NCI-H82 (cell line): ENCODE results near the gene EID1.
A peak's percentile ranks its signal among the peaks of the same experiment; 100 is the strongest.
"Not testable (repeated sequence)": the region's sequence is repeated elsewhere in the genome, so short reads cannot be mapped to it uniquely, and the experiment has no call there.

Experiments
- DNase-seq: peaks from one replicate; lab custom pipeline; 2025; lab: John Stamatoyannopoulos, UW

EID1 gene, protein sequence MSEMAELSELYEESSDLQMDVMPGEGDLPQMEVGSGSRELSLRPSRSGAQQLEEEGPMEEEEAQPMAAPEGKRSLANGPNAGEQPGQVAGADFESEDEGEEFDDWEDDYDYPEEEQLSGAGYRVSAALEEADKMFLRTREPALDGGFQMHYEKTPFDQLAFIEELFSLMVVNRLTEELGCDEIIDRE

DNA sequence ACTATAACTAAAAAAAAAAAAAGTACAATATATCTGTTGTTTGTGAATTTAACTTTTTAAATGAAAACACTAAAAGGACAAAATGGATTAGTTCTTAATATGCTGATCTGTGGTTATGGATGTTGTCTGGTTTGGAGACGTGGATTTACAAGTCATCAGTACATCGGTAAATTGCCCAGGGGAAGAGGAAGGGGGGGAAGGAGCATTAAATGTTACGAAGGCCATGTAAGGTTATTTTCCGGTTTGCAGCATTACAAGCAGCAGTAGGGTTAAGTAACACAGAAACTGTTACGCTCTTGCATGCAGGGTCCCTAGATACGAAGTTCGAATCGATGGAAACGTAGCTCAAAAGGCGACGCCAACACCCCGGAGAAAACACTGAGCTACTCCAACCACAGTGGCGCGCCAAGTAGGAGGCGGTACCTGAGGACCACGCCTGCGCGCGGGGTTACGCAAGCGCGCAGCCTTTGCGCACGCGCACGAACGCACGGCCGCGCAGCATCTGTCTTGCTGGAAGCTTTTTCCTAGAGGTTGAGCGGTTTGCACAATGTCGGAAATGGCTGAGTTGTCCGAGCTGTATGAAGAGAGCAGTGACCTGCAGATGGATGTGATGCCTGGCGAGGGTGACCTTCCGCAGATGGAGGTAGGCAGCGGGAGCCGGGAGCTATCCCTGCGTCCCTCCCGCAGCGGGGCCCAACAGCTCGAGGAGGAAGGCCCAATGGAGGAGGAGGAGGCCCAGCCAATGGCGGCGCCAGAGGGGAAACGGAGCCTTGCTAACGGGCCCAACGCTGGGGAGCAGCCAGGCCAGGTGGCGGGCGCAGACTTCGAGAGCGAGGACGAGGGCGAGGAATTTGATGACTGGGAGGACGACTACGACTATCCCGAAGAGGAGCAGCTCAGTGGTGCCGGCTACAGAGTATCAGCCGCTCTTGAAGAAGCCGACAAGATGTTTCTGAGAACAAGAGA, at the start of gene EID1:
Gene EID1 (plus strand): TSS at position 505 of the 966 bp plus-strand sequence. CDS start 43 bp downstream, at position 548.
- DNase-seq = peak; percentile 95

DNA sequence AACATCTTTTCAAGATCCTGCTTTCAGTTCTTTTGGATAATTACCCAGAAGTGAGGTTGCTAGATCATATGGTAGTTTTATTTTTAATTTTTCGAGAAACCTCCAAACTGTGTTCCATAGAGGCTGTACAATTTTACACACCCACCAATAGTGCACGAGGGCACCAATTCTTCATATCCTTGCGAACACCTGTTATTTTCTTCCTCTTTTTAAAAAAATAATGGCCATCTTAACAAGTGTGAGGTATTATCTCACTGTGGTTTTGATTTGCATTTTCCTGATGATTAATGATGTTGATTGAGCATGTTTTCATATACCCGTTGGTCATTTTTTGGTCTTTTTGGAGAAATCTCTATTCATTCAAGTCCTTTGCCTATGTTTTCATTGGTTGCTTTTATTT, 49.5 kb upstream of the EID1 start:
- DNase-seq = no peak

DNA sequence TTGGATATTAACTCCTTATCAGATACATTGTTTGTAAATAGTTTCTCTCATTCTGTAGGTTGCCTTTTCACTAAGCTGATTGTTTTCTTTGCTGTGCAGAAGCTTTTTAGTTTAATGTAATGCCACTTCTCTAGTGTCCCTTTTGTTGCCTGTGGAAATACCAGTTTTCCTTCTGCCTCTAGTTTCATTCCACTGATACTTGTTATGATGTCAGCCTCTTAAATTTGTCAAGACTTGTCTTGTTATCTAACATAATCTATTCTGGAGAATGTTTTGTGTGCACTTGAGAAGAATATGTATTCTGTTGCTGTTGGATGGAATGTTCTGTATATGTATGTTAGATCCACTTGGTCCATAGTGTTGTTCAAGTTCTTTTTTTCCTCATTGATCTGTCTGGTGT, 49.0 kb upstream of the EID1 start:
- DNase-seq = no peak

DNA sequence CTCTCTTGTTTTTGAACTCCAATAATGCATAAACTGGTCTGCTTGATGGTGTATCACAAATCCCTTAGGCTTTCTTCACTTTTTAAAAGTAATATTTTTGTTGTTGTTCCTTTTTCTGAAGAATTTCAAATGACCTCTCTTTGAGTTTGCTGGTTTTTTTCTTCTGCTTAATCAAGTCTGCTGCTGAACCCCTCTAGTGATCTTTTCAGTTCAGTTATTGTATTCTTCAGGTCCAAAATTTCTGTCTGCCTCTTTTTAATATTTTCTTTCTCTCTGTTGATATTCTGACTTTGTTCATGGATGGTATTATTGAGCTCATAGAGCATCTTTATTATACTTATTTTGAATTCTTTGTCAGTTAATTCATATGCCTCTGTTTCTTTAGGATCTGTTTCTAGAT, 45.3 kb upstream of the EID1 start:
- DNase-seq = no peak

DNA sequence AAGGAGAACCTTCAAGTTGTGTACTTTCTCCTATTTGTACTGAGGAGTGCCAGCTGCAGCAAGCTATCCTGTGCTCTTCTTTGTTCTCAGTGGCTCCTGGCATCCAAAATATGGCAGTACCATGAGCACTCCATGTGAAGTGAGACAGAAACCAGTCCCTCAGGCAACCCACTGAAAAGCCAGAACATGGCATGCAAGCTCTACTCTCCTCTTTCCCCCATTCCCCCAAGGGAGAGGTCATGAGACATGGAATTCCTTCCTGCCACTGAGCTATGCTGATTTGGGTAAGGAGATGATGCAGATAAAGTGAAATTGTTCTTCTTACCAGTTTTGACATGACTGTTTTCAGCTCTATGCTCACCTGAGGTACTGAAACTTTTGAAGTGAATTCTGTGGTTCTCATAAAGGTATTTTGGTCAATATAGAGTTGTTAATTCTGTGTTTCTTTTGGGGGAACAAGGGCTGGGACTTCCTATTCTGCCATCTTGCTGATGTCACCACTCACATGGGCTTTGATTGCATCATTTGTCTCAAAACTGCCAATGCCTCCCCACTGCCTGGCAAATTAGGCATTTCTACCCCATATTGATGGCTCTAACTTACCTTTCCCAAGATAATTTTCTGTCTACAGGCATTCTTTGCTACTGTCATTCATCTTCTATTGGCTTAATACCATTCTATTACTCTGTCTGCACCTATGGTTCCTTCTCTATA, 44.3 kb upstream of the EID1 start:
- DNase-seq = no peak

DNA sequence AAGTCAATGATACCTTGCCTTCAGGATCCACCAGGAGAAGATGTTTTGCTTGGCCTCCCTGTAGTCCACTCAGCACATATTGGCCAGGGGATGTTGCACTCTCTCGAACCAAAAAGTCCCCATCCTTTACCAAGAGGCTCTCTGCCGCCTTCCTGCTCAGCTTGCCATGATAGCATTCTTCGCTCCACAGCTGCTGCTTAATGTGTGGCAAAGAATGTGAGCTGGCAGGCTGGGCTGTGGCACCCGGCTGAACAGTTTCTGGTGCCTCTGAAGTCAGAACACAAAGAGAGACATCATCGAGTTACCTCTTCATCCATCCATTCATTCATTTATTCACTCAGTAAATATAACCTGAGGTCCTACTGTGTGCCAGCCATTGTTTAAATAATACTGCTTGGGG, 43.2 kb upstream of the EID1 start:
- DNase-seq = no peak

DNA sequence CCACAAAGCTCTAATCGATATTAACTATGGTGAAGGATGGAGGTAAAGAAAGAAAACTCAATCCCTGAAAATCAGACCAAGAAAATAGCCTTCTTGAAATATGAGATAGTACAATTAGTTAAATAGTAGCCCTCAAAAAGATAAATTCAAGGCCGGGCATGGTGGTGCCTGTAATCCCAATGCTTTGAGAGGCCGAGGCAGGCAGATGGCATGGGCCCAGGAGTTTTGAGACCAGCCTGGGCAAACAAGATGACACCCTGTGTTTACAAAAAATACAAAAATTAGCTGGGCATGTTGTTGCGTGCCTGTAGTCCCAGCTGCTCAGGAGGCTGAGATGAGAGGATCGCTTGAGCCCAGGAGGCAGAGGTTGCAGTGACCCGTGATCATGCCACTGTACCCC, 35.4 kb upstream of the EID1 start:
- peak; percentile 81 for DNase-seq

DNA sequence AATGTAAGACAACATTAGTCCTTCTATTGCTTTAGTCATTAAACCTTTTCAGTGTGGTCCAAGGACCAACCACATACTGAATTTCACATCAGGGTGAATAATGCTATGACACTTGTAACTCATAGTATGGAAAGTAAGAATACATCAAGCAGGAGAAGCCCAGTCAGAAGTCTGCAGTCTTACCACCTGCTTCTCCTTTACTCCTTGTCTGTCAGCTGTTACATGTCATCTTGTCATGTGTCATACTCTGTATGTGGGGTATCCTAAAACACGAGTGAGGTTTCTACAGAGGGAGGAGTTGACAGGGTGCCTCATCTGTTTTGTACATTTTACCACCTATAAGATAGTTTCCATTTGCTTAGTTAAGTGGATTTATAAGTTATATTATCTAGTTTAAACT, 32.8 kb upstream of the EID1 start:
- peak; percentile 71 for DNase-seq

DNA sequence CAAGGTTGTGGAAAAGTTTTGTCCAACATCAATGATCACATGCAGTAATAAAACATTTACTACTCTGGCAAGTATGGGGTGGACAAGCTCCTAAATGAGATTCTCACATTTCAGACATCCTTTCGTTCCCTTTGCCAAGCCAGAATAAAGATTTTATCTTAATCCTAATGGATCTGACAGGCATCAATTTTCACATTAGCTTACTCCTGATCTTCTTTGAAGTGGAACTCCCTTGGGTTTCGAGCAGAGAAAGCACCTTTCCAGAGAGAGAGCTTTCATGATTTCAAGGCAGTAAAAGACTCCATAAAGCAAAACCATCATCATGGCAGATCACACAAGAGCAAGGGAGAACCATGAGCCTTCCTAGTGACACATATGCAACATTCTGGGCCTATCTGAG, 27.3 kb upstream of the EID1 start:
- peak; percentile 82 for DNase-seq

DNA sequence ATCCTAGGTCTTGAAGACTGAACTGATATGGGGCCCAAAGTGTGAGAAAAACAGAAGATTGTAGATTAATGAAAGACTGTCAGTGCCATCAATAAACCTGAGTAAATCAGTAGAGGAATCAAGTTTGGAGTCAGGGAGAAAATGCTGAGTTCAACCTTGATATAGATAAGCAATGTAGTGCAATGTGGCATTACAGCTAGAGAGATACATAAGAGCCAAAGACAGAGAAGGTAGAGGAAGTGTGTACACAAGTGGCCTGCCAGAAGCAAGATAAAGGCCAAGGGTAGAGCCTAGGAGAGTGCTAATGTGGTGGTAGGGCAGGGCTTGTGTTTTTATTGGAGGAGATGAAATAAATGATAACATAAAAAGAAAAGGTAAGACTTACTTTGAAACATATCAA, 26.0 kb upstream of the EID1 start:
- no peak for DNase-seq

DNA sequence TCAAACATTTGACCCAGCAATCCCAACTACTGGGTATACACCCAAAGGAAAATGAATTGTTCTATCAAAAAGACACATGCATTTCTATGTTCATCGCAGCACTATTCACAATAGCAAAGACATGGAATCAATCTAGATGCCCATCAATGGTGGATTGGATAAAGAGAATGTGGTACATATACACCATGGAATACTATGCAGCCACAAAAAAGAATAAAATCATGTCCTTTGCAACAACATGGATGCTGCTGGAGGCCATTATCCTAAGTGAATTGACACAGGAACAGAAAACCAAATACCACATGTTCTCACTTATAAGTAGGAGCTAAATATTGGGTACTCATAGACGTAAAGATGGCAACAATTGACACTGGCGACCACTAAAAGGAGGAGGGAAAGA, 23.5 kb upstream of the EID1 start:
- DNase-seq = not testable (repeated sequence)

DNA sequence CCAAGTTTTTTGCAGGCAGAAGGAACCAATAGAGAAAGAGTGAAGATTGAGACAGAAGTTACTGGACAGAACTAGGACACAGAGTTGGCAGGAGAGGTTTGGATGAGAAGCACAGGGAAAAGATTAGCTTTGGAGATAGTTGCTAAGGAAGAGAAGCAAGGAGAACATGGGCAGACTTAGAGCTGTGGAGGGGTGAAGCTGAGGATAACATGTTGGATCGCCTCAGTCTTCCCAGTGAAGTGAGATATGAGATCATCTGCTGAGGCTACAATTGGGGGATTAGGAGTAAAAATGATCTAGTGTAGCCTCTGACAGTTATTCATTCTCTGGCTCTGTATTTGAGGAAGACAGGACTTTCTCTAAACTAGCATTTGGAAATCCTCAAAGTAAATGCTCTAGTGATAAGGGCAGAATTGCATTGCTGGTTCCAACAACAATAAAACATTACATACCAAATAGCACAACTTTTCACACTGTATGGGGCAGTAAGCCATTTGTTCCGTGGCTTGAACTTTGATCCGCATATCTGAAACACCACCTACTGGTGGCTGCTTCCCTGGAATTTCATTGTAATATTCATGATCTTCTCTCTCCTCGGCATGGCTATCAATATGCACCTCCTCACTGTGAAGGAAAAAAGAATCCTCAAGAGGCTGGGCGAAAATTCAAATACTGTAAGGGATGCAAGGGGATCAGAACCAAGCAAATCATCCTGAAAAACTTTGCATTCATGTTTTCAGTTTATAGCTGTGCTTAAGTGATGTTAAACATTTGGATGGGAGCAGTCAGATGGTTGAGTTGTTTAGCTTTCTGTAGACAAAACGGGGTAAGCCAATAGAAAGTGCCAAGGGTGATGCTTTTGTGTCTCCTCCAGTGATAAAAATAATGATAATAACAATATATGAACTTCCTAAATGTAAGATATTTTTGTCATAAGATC, 22.2 kb upstream of the EID1 start:
- DNase-seq = peak; percentile 61

DNA sequence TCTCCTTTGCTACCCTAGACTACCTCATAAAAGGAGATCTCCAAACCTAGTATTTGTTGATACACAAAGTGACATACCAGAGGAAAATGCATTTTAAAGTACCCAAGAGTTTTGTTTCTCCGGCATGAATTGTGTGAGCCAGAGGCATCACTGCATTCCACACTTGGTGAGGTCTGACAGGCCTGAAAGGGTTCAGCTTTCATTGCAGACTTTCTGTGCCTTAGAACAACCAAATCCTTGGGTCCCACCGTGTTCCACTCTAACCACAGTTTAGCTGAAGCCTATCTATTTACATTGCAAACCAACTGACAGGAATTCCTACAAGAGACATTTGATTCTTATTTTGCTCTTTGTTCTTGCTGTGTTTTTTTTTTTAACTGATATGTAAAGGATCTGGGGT, 21.0 kb upstream of the EID1 start:
- peak; percentile 21 for DNase-seq

DNA sequence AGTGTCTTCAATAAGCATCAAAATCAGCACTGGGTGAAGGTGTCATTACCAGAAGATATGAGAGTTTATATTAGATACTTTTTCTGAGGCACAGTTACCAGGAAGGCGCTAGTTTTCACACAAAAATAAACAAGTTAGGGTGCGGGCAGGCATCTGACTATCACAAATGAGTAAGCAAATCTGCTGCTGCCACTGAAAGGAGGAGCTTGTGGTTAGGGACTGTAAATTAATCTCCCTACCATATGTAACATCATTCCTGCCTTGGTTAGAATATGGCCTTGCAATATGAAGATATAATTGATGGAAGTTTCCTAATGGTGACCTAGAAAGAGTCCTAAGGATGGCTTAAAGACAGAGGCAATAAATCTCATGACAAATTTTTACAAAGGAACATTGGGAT, 19.5 kb upstream of the EID1 start:
- peak; percentile 63 for DNase-seq

DNA sequence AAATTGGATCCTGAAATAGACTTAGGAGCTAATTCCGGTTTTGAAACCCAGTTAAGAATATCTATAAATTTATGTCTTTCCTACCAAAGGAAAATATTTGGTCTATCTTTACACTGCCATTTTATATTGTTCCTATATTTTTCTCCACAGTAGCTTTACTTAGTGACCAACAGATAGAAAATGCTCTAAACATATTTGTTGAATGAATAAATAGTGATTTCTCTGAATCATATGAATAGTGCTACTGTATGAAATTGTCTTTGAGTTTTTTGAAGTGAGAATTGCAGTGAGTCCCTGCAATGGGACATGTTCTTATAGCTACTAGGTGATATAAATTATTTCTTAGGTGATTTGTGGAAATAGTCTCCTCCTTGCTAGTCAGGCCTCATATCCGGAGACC, 18.5 kb upstream of the EID1 start:
- no peak for DNase-seq

DNA sequence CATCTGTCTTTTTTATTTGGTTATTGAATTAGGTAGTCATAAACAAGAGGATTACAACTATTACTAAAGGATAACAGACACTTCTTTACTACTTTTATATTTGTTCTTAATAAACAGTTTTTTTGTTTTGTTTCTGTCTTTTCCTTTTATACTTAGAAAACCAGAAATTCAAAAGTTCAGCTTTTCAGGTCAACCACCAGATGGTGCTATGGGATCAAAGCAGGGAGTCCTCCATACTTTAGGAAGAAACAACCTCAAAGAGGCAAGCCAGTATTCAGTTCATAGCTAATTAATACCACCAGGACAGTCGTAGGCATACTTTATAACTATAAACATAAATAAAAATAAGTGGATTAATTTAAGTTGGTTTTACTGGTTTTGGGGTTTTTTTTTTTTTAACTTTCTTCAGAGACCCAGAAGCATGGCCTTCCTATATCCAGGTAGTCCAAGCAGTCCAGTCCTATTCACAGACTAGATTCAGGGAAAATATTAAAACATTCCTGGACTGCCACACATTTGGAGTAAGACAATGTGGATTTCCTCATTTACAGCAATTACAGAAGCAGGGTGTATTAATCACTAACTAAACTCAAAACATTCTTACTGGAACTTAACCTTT, 16.0 kb upstream of the EID1 start:
- peak; percentile 84 for DNase-seq

DNA sequence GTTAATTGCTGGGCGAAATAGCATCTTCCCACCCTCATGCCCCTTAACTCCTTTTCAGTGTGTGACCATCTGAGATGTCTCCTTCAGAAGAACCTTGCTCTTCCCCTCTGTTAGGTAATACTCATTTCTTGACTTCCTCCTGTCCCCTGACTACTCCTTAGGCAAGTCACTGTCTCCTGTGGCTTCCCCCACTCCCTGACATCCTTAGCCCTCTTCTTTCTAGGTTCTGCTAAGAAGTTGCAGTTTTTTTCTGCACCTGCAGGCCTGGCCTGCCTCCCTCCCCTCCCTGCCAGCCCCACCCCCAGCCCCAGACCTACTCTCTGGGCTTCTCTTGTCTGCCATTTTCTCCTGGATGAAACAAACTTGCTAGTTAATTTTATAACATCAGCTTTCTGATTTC, 15.2 kb upstream of the EID1 start:
- DNase-seq = no peak

DNA sequence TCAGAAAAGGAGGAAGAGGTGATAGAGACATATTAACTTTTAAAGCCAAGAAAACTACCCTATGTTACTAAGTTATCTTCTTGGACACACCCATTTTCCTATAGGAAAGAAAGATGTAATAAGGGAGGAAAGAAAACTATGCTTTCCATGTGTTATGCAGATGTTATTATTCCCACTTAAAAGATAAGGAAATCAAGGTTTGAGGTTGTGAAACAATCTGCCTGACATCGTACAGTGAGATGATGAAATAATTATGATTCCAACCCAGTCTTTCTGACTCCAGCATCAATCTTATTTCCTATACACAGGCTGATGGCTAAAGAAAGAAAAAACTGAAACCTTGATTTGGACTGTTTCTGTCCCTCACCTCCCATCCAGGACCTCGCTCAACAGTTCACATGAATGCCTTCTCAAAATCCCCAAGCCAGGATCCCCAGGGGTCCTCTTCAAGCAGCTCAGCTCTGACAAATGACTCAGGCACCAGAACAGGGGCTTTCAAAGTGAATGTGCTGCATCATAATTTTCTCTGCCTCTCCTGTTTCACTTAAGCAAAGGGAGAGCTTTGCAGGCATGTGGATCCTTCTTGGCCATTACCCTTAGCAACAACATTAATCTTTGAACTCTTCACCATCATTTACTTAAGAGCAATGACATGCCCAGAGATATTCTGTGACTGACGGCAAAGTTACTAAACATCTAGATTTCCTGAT, 12.4 kb upstream of the EID1 start:
- peak; percentile 31 for DNase-seq

DNA sequence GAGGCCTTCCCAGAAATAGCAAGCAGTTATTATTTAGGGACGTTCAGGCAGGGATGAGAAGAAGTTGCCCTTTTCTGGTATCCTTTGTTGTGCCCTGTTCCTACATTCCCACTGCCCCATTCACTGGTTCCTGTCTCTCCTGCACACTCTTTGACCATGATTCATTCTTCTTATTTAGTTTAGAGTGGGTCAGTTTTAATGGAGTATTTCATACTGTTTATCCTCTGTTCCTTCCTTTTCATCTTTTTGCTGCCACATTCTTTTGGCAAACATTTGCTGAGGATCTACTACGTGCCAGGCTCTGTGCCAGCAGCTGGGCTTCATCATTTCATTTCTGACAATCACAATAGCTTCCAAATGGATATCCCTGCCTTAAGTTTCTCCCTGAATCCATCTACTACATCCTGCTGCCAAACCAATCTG, 11.8 kb upstream of the EID1 start:
- DNase-seq = no peak

DNA sequence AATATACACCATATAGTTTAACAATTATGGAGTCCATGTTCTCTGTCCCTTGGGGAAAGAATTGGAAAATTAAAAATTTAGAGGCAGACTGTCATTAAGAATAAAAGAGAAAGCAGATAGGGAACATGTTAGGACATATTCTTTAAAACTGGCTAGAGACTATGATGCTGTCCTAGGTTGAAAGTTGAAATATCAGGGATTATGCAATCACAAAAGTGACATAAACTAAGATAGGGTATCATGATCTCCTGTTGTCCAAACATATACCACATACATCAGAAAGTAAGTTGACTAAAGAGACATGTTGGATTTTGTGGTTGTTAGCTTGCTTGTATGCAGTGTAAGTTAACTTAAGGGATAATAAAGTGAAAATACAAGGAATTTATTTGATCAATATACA, 9.9 kb upstream of the EID1 start:
- no peak for DNase-seq

DNA sequence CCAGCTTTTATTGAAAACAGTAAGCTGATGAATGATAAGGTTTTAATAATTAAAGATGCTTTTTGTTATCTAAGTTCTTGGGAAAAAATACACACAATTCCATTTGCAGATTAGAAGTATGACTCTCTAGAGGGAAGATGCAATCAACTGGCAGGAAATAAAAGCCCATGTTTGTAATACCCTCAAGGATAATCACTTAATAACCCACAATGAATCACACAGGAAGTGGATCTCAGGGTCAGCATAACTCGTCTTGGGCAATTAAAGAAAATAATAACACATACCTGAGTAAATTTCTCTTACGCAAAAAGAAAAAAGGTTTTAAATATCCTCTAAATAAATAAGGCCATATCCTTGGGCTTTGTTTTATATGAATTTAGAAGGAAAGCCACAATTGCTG, 9.4 kb upstream of the EID1 start:
- peak; percentile 50 for DNase-seq
